ENCODE results near the gene TRPV4.

DNA sequence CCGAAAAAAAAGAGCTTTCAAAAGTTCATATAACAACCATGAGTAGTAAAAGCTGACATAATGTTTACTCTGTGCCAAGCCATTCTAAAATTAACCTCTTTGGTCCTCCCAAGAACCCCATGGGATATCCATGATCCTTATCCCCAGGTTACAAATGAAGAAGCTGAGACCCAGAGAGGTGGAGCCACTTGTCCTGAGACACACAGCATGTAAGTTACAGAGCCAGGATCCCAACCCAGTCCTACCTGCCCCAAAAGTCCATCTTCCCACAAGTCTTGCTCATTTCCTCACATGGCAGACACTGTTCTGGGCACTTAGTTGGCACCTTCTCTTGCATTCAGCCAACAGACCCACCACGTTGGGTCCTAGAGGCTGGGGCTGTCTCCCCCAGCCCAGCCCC, 37.1 kb downstream of the TRPV4 start:
- no peak for TF ChIP-seq POLR2A (IDR thresholded peaks at IDR 0.05)
- TF ChIP-seq, protein P1, sequence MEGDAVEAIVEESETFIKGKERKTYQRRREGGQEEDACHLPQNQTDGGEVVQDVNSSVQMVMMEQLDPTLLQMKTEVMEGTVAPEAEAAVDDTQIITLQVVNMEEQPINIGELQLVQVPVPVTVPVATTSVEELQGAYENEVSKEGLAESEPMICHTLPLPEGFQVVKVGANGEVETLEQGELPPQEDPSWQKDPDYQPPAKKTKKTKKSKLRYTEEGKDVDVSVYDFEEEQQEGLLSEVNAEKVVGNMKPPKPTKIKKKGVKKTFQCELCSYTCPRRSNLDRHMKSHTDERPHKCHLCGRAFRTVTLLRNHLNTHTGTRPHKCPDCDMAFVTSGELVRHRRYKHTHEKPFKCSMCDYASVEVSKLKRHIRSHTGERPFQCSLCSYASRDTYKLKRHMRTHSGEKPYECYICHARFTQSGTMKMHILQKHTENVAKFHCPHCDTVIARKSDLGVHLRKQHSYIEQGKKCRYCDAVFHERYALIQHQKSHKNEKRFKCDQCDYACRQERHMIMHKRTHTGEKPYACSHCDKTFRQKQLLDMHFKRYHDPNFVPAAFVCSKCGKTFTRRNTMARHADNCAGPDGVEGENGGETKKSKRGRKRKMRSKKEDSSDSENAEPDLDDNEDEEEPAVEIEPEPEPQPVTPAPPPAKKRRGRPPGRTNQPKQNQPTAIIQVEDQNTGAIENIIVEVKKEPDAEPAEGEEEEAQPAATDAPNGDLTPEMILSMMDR (IDR thresholded peaks at IDR 0.05): no peak

Measured in lower leg skin (tissue), 3 donors.